GM19395 (cell line): ENCODE data around the gene OTOP2.

Experiments used
- ATAC-seq: cut with Tn5 transposase; IDR thresholded peaks from one replicate; pipeline ENCODE4 v1.9.1; 2021; ENCODE audit warnings: mild to moderate bottlenecking, moderate library complexity; ENCODE audit not compliant: unreplicated experiment

The OTOP2 gene

GRCh38 chr17:74924250-74924948 is at the start of gene OTOP2:
Gene OTOP2, plus strand, starts transcription at chr17:74924273. Its CDS starts 360 bp downstream, at chr17:74924633.
- ATAC-seq: no peak

GRCh38 chr17:74874615-74875037 is 49.4 kb upstream of the OTOP2 start:
- no peak for ATAC-seq

GRCh38 chr17:74875155-74875976 is 48.7 kb upstream of the OTOP2 start:
- no peak for ATAC-seq

- no peak for ATAC-seq
Measured at GRCh38 chr17:74875977-74876593, 48.0 kb upstream of the OTOP2 start.

- no peak for ATAC-seq
Measured at GRCh38 chr17:74877592-74878548, 46.2 kb upstream of the OTOP2 start.

- ATAC-seq: no peak
Measured at GRCh38 chr17:74878658-74879057, 45.4 kb upstream of the OTOP2 start.

GRCh38 chr17:74879308-74879707 is 44.8 kb upstream of the OTOP2 start:
- ATAC-seq: no peak

- no peak for ATAC-seq
Measured at GRCh38 chr17:74881073-74881472, 43.0 kb upstream of the OTOP2 start.

- ATAC-seq: no peak
Measured at GRCh38 chr17:74882517-74883240, 41.4 kb upstream of the OTOP2 start.

- no peak for ATAC-seq
Measured at GRCh38 chr17:74883241-74883745, 40.8 kb upstream of the OTOP2 start.

GRCh38 chr17:74888469-74888868 is 35.6 kb upstream of the OTOP2 start:
- no peak for ATAC-seq

- ATAC-seq: no peak
Measured at GRCh38 chr17:74890554-74890953, 33.5 kb upstream of the OTOP2 start.

- ATAC-seq: no peak
Measured at GRCh38 chr17:74892013-74892841, 31.8 kb upstream of the OTOP2 start.

GRCh38 chr17:74892974-74893911 is 30.8 kb upstream of the OTOP2 start, which contains the start of gene FADS6:
Gene FADS6, minus strand, starts transcription at chr17:74893633. Its CDS starts 38 bp downstream, at chr17:74893595.
- ATAC-seq: no peak

- no peak for ATAC-seq
Measured at GRCh38 chr17:74893936-74894671, 30.0 kb upstream of the OTOP2 start.

GRCh38 chr17:74898376-74898946 is 25.6 kb upstream of the OTOP2 start:
- ATAC-seq: no peak

- ATAC-seq: no peak
Measured at GRCh38 chr17:74900208-74900607, 23.9 kb upstream of the OTOP2 start.
